Stimulated activated CD4-positive, alpha-beta T cell treated with anti-CD3 and anti-CD28 coated beads, Interleukin-12 subunit alpha, Interleukin-12 subunit beta, amount 100 ng/mL, for 24 hours (primary cell): ENCODE measurements around the gene OTUD6A.

Experiments
- DNase-seq, 2 experiments: peaks; one replicate each; pipeline ENCODE4 v3.0.0-alpha.2; 2020; ENCODE audit warnings: low read depth in 2 of 2

OTUD6A gene

GRCh38 chrX:70062076-70062475 lies at the start of gene OTUD6A:
OTUD6A (plus strand) TSS chrX:70062457; CDS start chrX:70062525, 68 bp downstream.
- no peak for DNase-seq

GRCh38 chrX:70012756-70013155 lies 49.5 kb upstream of the OTUD6A start:
- DNase-seq, result no peak

GRCh38 chrX:70013466-70014381 lies 48.5 kb upstream of the OTUD6A start:
- DNase-seq, result no peak

GRCh38 chrX:70016513-70016912 lies 45.7 kb upstream of the OTUD6A start:
- DNase-seq, result no peak

- DNase-seq, result no peak
Measured at GRCh38 chrX:70022616-70023015, 39.6 kb upstream of the OTUD6A start.

- DNase-seq, result no peak
Measured at GRCh38 chrX:70025464-70025863, 36.8 kb upstream of the OTUD6A start.

GRCh38 chrX:70026112-70026850 lies 36.0 kb upstream of the OTUD6A start:
- DNase-seq, result no peak

- DNase-seq, result no peak
Measured at GRCh38 chrX:70026851-70027200, 35.4 kb upstream of the OTUD6A start.

- DNase-seq, result no peak
Measured at GRCh38 chrX:70029863-70030262, 32.4 kb upstream of the OTUD6A start.

GRCh38 chrX:70030301-70030767 lies 31.9 kb upstream of the OTUD6A start:
- DNase-seq, result peak in 1 of 2 experiments; percentile 6

- DNase-seq, result no peak
Measured at GRCh38 chrX:70032792-70033191, 29.5 kb upstream of the OTUD6A start.

GRCh38 chrX:70033348-70034051 lies 28.8 kb upstream of the OTUD6A start:
- DNase-seq, result peak in 1 of 2 experiments; percentile 20

- no peak for DNase-seq
Measured at GRCh38 chrX:70034646-70035045, 27.6 kb upstream of the OTUD6A start.

- no peak for DNase-seq
Measured at GRCh38 chrX:70038515-70038914, 23.7 kb upstream of the OTUD6A start.

GRCh38 chrX:70038951-70039350 lies 23.3 kb upstream of the OTUD6A start:
- DNase-seq, result no peak

- DNase-seq, result no peak
Measured at GRCh38 chrX:70039758-70040157, 22.5 kb upstream of the OTUD6A start.

- no peak for DNase-seq
Measured at GRCh38 chrX:70041993-70042392, 20.3 kb upstream of the OTUD6A start.

GRCh38 chrX:70042399-70043371 lies 19.6 kb upstream of the OTUD6A start:
- DNase-seq, result no peak

GRCh38 chrX:70043685-70044084 lies 18.6 kb upstream of the OTUD6A start:
- DNase-seq, result no peak

- no peak for DNase-seq
Measured at GRCh38 chrX:70044541-70045245, 17.6 kb upstream of the OTUD6A start.
